Astrocyte of the spinal cord (primary cell): ENCODE measurements around the gene GRM8.

ENCODE experiments used
- DNase-seq: peaks from one replicate; pipeline ENCODE4 v3.0.0; 2011; ENCODE audit warnings: low read depth, low spot score
- H3K4me3 ChIP-seq: 2 replicates; pipeline ENCODE4 v1.5.1; 2011; ENCODE audit warnings: low read depth, mild to moderate bottlenecking, low read length, moderate library complexity
- CTCF ChIP-seq: IDR thresholded peaks from 2 replicates; pipeline ENCODE4 v1.5.1; 2012; ENCODE audit warnings: low read depth, mild to moderate bottlenecking, low read length, inconsistent platforms
- in situ Hi-C: cut with HindIII; loops from 2 replicates; pipeline ENCODE4 v1.10.0; 2017; ENCODE audit warnings: low sequenced_read_pairs

Gene GRM8

DNA sequence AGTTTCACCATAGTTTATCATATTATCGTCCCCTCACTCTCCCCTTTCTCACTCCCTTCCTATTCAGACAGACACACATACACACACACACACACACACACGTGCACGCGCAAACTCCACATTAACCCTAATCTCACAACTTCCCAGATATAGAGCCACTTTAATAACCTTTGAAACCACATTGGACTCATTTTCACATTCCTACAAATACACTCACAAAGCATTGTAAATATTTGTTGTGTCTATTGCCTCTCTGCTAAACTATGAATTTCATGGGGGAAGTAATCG is 433.6 kb downstream of the GRM8 start:
- no peak for DNase-seq
- in situ Hi-C loops, result no loop called here
- TF ChIP-seq CTCF, result no peak
- no peak overlapping the region for H3K4me3 ChIP-seq

GRCh38 chr7:126818393-126819196 is 434.1 kb downstream of the GRM8 start:
- no peak overlapping the region for H3K4me3 ChIP-seq
- no peak for DNase-seq
- TF ChIP-seq CTCF, result no peak
- in situ Hi-C loops, result no loop called here

DNA sequence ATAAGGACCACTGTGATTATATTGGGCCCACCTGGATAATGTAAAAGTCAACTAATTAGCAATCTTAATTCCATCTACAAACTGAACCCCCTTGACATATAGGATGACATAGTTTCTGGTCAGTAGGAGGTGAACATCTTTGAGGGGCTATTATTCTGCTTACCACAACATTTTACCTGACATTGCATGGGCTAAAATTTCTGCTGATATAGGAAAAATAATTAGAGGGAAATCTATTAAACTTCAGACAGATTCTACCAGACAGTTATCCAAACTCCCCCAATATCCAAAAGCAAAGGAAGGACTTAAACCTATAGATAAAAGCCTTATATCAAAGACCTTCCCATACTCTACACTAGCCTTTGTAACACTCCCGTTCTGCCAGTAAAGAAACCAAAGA is 443.6 kb downstream of the GRM8 start:
- TF ChIP-seq CTCF, result no peak
- no peak overlapping the region for H3K4me3 ChIP-seq
- DNase-seq, result no peak
- in situ Hi-C loops, result no loop called here

DNA sequence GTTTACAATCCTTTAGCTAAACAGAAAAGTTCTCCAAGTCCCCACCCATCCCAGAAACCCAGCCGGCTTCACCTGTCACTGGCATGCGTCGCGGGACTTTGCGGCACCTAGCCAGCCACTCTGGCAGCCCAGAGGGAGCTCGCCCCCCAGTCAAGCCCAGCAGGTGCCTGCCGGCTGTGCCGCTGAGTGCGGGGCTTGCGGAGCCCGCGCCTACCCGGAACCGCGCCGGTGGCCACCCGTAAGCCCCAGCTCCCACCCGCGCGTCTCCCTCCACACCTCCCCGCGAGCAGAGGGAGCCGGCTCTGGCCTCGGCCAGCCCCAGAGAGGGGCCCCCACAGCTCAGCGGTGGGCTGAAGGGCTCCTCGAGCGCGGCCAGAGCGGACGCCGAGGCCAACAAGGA is 446.1 kb downstream of the GRM8 start:
- DNase-seq, result no peak
- H3K4me3 ChIP-seq, result no peak overlapping the region
- in situ Hi-C loops, result no loop called here
- TF ChIP-seq CTCF, result no peak

DNA sequence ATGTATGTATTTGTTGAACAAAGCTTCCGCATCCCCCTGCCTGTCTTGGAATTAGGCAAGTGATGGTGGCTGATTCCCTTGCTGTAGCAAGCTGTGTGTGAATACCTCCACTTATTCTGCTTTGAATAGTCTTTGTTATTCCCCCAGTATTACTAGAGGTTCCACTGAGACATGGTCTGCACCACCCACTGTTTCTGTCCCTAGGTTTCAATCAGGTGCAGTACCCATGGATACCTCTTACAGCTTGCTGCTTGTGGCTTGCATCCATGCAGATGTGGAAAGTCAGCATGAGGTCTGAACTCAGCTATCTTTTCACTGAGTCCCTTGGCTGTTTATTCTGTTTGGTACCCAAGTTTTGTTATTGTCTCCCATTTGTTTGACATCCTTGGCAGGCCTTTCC is 447.4 kb downstream of the GRM8 start:
- DNase-seq, result no peak
- in situ Hi-C loops, result no loop called here
- TF ChIP-seq CTCF, result no peak

GRCh38 chr7:126804604-126805003 is 448.1 kb downstream of the GRM8 start:
- H3K4me3 ChIP-seq, result no peak overlapping the region
- DNase-seq, result no peak
- in situ Hi-C loops, result no loop called here
- TF ChIP-seq CTCF, result no peak

More for the DNA sequence above, 447.4 kb downstream of the GRM8 start:
- no peak overlapping the region for H3K4me3 ChIP-seq

- no peak for TF ChIP-seq CTCF
- in situ Hi-C loops, result no loop called here
- H3K4me3 ChIP-seq, result no peak overlapping the region
- no peak for DNase-seq
These were observed 448.8 kb downstream of the GRM8 start for GRCh38 chr7:126803990-126804389.
